GM10266 (cell line): Measurements from ENCODE around the gene ST3GAL4.

Source experiments
- DNase-seq: peaks from one replicate; pipeline ENCODE4 v3.0.0; 2012; ENCODE audit errors: extremely low spot score
- CTCF ChIP-seq: IDR thresholded peaks from 2 replicates; pipeline ENCODE4 v1.5.1; 2012; ENCODE audit warnings: mild to moderate bottlenecking, low read depth; ENCODE audit not compliant: control insufficient read depth, insufficient read depth; ENCODE audit errors: missing control alignments

The ST3GAL4 gene

GRCh38 chr11:126443120-126443519 lies 87.6 kb downstream of the ST3GAL4 start:
- no peak for TF ChIP-seq CTCF
- no peak for DNase-seq

GRCh38 chr11:126444072-126444471 lies 88.6 kb downstream of the ST3GAL4 start:
- DNase-seq = no peak
- TF ChIP-seq CTCF = no peak

- no peak for TF ChIP-seq CTCF
- DNase-seq = no peak
These were observed 91.1 kb downstream of the ST3GAL4 start for GRCh38 chr11:126446581-126446980.

- TF ChIP-seq CTCF = no peak
- DNase-seq = no peak
These were observed 94.7 kb downstream of the ST3GAL4 start for GRCh38 chr11:126450198-126450597.

- DNase-seq = no peak
- no peak for TF ChIP-seq CTCF
These were observed 95.3 kb downstream of the ST3GAL4 start for GRCh38 chr11:126450806-126451205.

- DNase-seq = no peak
- TF ChIP-seq CTCF = no peak
These were observed 95.8 kb downstream of the ST3GAL4 start for GRCh38 chr11:126451211-126451802.

GRCh38 chr11:126452241-126453101 lies 97.0 kb downstream of the ST3GAL4 start:
- DNase-seq = no peak
- TF ChIP-seq CTCF = no peak
